H9 (cell line): ENCODE measurements around the gene GNAS. TPM values are rescaled to one million over a fixed set of nuclear protein-coding genes. Genes with fewer than 3 reads are reported as not detected.

Experiments
- DNase-seq: peaks from one replicate; pipeline ENCODE4 v3.0.0-alpha.2; 2017
- H2AFZ ChIP-seq: one replicate; pipeline ENCODE4 v1.6.1; 2013; ENCODE audit warnings: mild to moderate bottlenecking, low read length, control low read depth, moderate library complexity
- H2AK5ac ChIP-seq: 2 replicates; pipeline ENCODE4 v1.6.1; 2013; ENCODE audit warnings: low read length, control low read depth, mixed read lengths; ENCODE audit not compliant: insufficient read length
- H2BK120ac ChIP-seq: one replicate; pipeline ENCODE4 v1.6.1; 2013; ENCODE audit warnings: low read depth, mild to moderate bottlenecking, low read length, control low read depth, inconsistent platforms; ENCODE audit not compliant: poor library complexity, severe bottlenecking
- H2BK12ac ChIP-seq: 2 replicates; pipeline ENCODE4 v1.6.1; 2013; ENCODE audit warnings: low read length, control low read depth, mixed read lengths, low read depth; ENCODE audit not compliant: insufficient read length
- H2BK15ac ChIP-seq: 2 replicates; pipeline ENCODE4 v1.6.1; 2013; ENCODE audit warnings: low read depth, low read length, control low read depth
- H2BK20ac ChIP-seq: one replicate; pipeline ENCODE4 v1.6.1; 2013; ENCODE audit warnings: low read depth, mild to moderate bottlenecking, low read length, control low read depth, inconsistent platforms; ENCODE audit not compliant: poor library complexity, severe bottlenecking
- H2BK5ac ChIP-seq: 2 replicates; pipeline ENCODE4 v1.6.1; 2013; ENCODE audit warnings: low read length, control low read depth, mixed read lengths; ENCODE audit not compliant: insufficient read length
- H3K14ac ChIP-seq: 2 replicates; pipeline ENCODE4 v1.6.1; 2013; ENCODE audit warnings: low read length, control low read depth; ENCODE audit not compliant: insufficient read depth
- H3K18ac ChIP-seq: 2 replicates; pipeline ENCODE4 v1.6.1; 2013; ENCODE audit warnings: low read depth, mild to moderate bottlenecking, mixed read lengths, low read length, control low read depth; ENCODE audit not compliant: insufficient read length
- H3K23ac ChIP-seq: 2 replicates; pipeline ENCODE4 v1.6.1; 2013; ENCODE audit warnings: low read length, control low read depth, mixed read lengths, low read depth; ENCODE audit not compliant: insufficient read length
- H3K23me2 ChIP-seq: 2 replicates; pipeline ENCODE4 v1.6.1; 2013; ENCODE audit warnings: low read depth, mild to moderate bottlenecking, mixed read lengths, low read length, control low read depth; ENCODE audit not compliant: insufficient read length, poor library complexity, severe bottlenecking
- H3K27ac ChIP-seq: 2 replicates; pipeline ENCODE4 v1.5.1; 2013; ENCODE audit warnings: low read length, control low read depth, mixed read lengths, low read depth; ENCODE audit not compliant: insufficient read length
- H3K27me3 ChIP-seq: 2 replicates; pipeline ENCODE4 v1.6.1; 2013; ENCODE audit warnings: low read length, control low read depth, inconsistent platforms; ENCODE audit not compliant: insufficient read depth
- H3K4ac ChIP-seq: 2 replicates; pipeline ENCODE4 v1.6.1; 2013; ENCODE audit warnings: low read depth, mild to moderate bottlenecking, control low read depth, inconsistent platforms, low read length, moderate library complexity
- H3K4me1 ChIP-seq: 2 replicates; pipeline ENCODE4 v1.6.1; 2013; ENCODE audit warnings: low read length, control low read depth, inconsistent platforms; ENCODE audit not compliant: insufficient read depth
- H3K4me2 ChIP-seq: 2 replicates; pipeline ENCODE4 v1.6.1; 2013; ENCODE audit warnings: low read length, control low read depth, mixed read lengths; ENCODE audit not compliant: insufficient read length, insufficient read depth
- H3K56ac ChIP-seq: 2 replicates; pipeline ENCODE4 v1.6.1; 2013; ENCODE audit warnings: low read depth, mild to moderate bottlenecking, mixed read lengths, low read length, control low read depth; ENCODE audit not compliant: insufficient read length
- H3K79me1 ChIP-seq: 2 replicates; pipeline ENCODE4 v1.6.1; 2013; ENCODE audit warnings: low read depth, mild to moderate bottlenecking, moderate library complexity, low read length, control low read depth, inconsistent platforms; ENCODE audit not compliant: insufficient read depth, poor library complexity, severe bottlenecking
- H3K79me2 ChIP-seq: 2 replicates; pipeline ENCODE4 v1.6.1; 2013; ENCODE audit warnings: low read length, control low read depth, inconsistent platforms; ENCODE audit not compliant: insufficient read depth
- H3K9ac ChIP-seq: 2 replicates; pipeline ENCODE4 v1.6.1; 2013; ENCODE audit warnings: low read length, control low read depth, mixed read lengths; ENCODE audit not compliant: insufficient read length; ENCODE audit errors: extremely low read depth
- H3K9me3 ChIP-seq: one replicate; pipeline ENCODE4 v1.6.1; 2013; ENCODE audit warnings: low read depth, low read length, inconsistent platforms; ENCODE audit not compliant: control insufficient read depth
- H3T11ph ChIP-seq: one replicate; pipeline ENCODE4 v1.6.1; 2013; ENCODE audit warnings: mild to moderate bottlenecking, low read length, control low read depth, inconsistent platforms
- H4K20me1 ChIP-seq: one replicate; pipeline ENCODE4 v1.6.1; 2013; ENCODE audit not compliant: control insufficient read depth, insufficient read length, insufficient read depth
- H4K5ac ChIP-seq: 2 replicates; pipeline ENCODE4 v1.6.1; 2013; ENCODE audit warnings: low read depth, mild to moderate bottlenecking, mixed read lengths, low read length, control low read depth; ENCODE audit not compliant: insufficient read length
- H4K8ac ChIP-seq: replicated peaks from 2 replicates; pipeline ENCODE4 v1.6.1; 2013; ENCODE audit warnings: low read length, control low read depth, mixed read lengths, low read depth; ENCODE audit not compliant: insufficient read length
- H4K91ac ChIP-seq: 2 replicates; pipeline ENCODE4 v1.6.1; 2013; ENCODE audit warnings: low read depth, mild to moderate bottlenecking, moderate library complexity, mixed read lengths, low read length, control low read depth; ENCODE audit not compliant: insufficient read length
- H3K27ac Mint-ChIP-seq, 3 experiments: 2 replicates in 2 of 3; 3 replicates in 1 of 3; pipeline ENCODE4 v1.8.0; 2020 to 2021; ENCODE audit warnings: mixed read lengths in 3 of 3, mild to moderate bottlenecking in 1 of 3, moderate library complexity in 1 of 3
- H3K27me3 Mint-ChIP-seq: 2 replicates; pipeline ENCODE4 v1.8.0; 2021; ENCODE audit warnings: low read depth, mild to moderate bottlenecking, moderate library complexity, mixed read lengths
- H3K36me3 Mint-ChIP-seq, 3 experiments: 2 replicates in 2 of 3; 3 replicates in 1 of 3; pipeline ENCODE4 v1.8.0; 2020 to 2021; ENCODE audit warnings: low read depth in 3 of 3, mixed read lengths in 3 of 3; ENCODE audit not compliant: insufficient read depth in 1 of 3
- H3K4me1 Mint-ChIP-seq, 2 experiments: 2 replicates each; pipeline ENCODE4 v1.8.0; 2020; ENCODE audit warnings: mixed read lengths in 2 of 2
- H3K4me3 Mint-ChIP-seq, 2 experiments: 2 replicates in 1 of 2; 3 replicates in 1 of 2; pipeline ENCODE4 v1.8.0; 2020 to 2021; ENCODE audit warnings: mild to moderate bottlenecking in 2 of 2, mixed read lengths in 2 of 2, moderate library complexity in 1 of 2
- H3K9me3 Mint-ChIP-seq, 2 experiments: 2 replicates in 1 of 2; 3 replicates in 1 of 2; pipeline ENCODE4 v1.8.0; 2020; ENCODE audit warnings: mild to moderate bottlenecking in 2 of 2, mixed read lengths in 2 of 2, moderate library complexity in 1 of 2
- CTCF ChIP-seq: fragments of 200-600 bp; sonication (generic); conservative IDR thresholded peaks from 3 replicates; pipeline ENCODE4 v1.8.0; 2021; ENCODE audit warnings: antibody characterized with exemption, mild to moderate bottlenecking
- WGBS: extraction: QIAGEN DNeasy Blood & Tissue Kit; methylation state at CpG from one replicate; pipeline ENCODE4 v1.1.7; 2013; ENCODE audit warnings: missing lambda C conversion rate, low lambda C conversion rate, mixed read lengths; ENCODE audit not compliant: insufficient read length; ENCODE audit errors: extremely low coverage; 5-methylcytosine and 5-hydroxymethylcytosine counted together
- total RNA-seq: library from RNA; stranded (reverse); gene quantifications from 2 replicates; pipeline ENCODE4 v1.2.1, GENCODE V29; 2021

Gene GNAS
- total RNA-seq, 1 experiment from 2014 or later, result 920 TPM

DNA sequence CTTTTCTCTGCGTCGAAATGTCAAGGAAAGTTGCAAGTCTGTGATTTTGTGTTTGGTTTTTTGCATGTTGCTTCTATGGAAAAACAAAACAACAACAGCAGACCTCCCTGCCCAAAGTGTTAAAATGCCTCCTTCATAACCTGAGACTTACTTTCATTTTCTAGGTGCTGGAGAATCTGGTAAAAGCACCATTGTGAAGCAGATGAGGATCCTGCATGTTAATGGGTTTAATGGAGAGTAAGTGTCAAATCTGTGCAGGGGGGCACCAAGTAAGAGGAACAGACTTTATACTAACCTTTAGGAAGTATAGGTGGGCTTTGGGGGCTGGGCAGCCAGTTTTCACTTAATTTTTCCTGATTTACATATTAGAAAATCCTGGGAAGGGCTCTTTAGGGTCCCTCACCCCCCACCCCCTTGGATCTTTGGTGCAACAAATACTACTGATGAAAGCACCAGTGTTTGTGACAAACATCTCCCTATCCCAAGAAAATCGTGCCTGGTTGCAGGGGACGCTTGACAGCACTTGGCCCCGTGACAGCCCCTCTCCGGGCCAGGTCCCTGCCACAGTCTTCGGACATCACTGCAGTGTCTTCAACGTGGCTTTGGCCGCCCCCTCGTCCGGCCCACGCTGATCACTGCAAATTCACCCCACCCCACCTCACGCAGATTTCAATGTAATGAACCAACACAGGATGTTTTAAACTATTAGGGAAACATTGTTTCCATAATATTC lies 43.1 kb downstream of the GNAS start:
- no peak overlapping the region for H3K14ac ChIP-seq
- Mint-ChIP-seq H3K9me3 (no peaks in the 10 kb centered on the region; a peak in 1 of 5 replicates), H3K36me3 (peaks cover 8 to 45% (median 27%) of the 10 kb centered on the region in 3 experiments; a peak in 6 of 7 replicates), H3K4me3 (peak overlapping the region; percentile 67 to 96), H3K27me3 (no peaks in the 10 kb centered on the region), H3K27ac (peak overlapping the region; percentile 71 to 98 (median 93); a peak in 6 of 7 replicates), H3K4me1 (peaks cover 70 to 79% of the 10 kb centered on the region in 2 experiments)
- no peak overlapping the region for H2AK5ac ChIP-seq
- no peaks in the 10 kb centered on the region for H3K79me1 ChIP-seq
- WGBS, result no CpG with 5 or more reads among the region's 13 CpGs
- no peak for DNase-seq
- H4K20me1 ChIP-seq, result peaks cover 2% of the 10 kb centered on the region
- peaks cover 37% of the 10 kb centered on the region; the same call in 1 of the 2 replicates for H3K79me2 ChIP-seq
- no peaks in the 10 kb centered on the region for H3K23me2 ChIP-seq
- H3K4me2 ChIP-seq, result peak overlapping the region; percentile 54
- H3K9ac ChIP-seq, result no peak overlapping the region
- no peaks in the 10 kb centered on the region for H3K9me3 ChIP-seq
- H3K27ac ChIP-seq, result peak overlapping the region; percentile 3
- H3T11ph ChIP-seq, result no peak overlapping the region
- no peak overlapping the region for H2BK120ac ChIP-seq
- no peak overlapping the region for H4K5ac ChIP-seq
- no peak for TF ChIP-seq CTCF
- H2BK20ac ChIP-seq, result no peak overlapping the region
- no peaks in the 10 kb centered on the region for H3K27me3 ChIP-seq
- H2BK12ac ChIP-seq, result no peak overlapping the region
- no peak overlapping the region for H3K18ac ChIP-seq
- no peak overlapping the region for H4K8ac ChIP-seq
- no peak overlapping the region for H3K23ac ChIP-seq
- H2BK5ac ChIP-seq, result no peak overlapping the region
- no peak overlapping the region for H3K56ac ChIP-seq
- no peak overlapping the region for H3K4ac ChIP-seq
- no peak overlapping the region for H2AFZ ChIP-seq
- no peak overlapping the region for H4K91ac ChIP-seq
- no peak overlapping the region for H2BK15ac ChIP-seq
- H3K4me1 ChIP-seq, result peaks cover 18% of the 10 kb centered on the region
